ELR (cell line): ENCODE results near the gene PALLD.
"Not testable (repeated sequence)": the region's sequence is repeated elsewhere in the genome, so short reads cannot be mapped to it uniquely, and the experiment has no call there.

Source experiments
- DNase-seq: peaks from one replicate; pipeline ENCODE4 v3.0.0-alpha.2; 2015; ENCODE audit warnings: low read depth

Gene PALLD

DNA sequence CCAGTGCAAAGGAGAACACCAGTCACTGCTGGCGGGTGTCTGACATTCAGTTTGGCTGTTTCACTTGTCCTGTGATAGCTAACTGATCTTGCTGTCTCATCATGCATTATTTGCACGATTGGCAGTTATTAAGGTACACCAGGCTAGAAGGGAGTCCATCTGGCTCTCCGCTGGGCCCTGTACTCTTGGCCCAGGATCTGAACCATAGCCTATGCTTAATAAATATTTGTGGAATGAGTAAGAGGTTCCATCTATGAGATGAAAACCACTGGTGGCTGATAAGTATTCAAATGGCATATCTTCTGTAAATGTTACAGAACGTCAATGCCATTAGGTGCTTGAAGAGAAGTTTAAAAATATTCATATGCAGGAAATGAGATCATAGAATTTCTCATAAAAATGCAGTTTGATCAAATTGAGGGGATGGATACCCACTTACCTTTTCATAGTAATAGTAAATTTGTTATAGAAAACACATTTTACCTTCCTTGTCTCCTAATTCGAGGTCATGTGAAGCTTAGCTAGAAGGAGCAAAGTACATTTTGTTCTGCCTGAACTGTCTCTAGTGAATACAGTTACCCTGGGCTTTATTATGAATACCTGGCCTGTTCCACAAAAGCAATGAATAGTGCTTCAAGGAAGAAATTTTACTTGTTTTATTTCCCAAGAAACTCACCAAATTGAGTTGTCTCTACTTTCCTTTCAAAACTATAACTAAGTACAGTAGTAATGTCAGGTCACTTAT is 299.7 kb downstream of the PALLD start:
- DNase-seq, result peak; percentile 89

DNA sequence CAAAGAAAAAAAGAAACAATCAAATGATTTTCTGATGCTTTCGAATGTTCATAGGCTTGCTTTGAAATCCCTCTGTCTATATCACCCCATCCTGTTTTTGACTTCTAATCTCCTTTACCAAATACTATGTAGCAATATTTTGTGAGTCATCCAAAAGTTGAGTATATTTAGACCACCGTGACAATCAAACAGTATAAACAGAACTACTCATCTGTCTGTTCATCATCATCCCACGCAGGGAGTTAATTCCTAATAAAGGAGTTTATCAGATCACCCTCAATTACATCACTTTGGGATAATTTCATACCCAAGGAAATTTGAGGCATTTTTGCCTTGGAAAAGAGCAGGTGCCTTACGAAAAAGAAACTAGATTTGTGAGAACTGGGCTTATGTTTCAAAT is 300.3 kb downstream of the PALLD start:
- DNase-seq, result peak; percentile 91

GRCh38 chr4:168797738-168798375 is 301.0 kb downstream of the PALLD start:
- no peak for DNase-seq

GRCh38 chr4:168800926-168801325 is 304.1 kb downstream of the PALLD start:
- DNase-seq, result no peak

GRCh38 chr4:168802222-168802621 is 305.4 kb downstream of the PALLD start:
- DNase-seq, result no peak

- DNase-seq, result not testable (repeated sequence)
These were observed 306.2 kb downstream of the PALLD start for GRCh38 chr4:168803052-168803451.

GRCh38 chr4:168803732-168804131 is 306.9 kb downstream of the PALLD start:
- DNase-seq, result peak; percentile 34

GRCh38 chr4:168804146-168804545 is 307.3 kb downstream of the PALLD start:
- DNase-seq, result no peak

- no peak for DNase-seq
These were observed 308.5 kb downstream of the PALLD start for GRCh38 chr4:168805341-168805740.

GRCh38 chr4:168806247-168806646 is 309.4 kb downstream of the PALLD start:
- DNase-seq, result not testable (repeated sequence)

DNA sequence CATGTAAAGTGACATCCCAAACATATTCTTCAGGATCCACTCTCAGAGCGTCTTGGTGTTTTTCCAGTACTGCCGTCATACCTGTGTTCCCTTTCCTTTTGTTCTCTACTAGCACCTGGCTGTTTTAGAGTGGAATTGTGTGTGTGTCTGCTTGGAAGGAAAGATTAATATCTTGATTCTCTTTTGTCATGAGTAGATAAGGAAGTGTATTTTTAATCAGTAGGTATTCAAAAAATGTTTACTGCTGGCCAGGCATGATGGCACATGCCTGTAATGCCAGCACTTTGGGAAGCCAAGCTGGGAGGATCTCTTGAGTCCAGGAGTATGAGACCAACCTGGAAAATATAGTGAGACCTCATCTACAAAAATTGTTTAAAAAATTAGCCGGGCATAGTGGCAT is 314.4 kb downstream of the PALLD start:
- DNase-seq, result no peak

GRCh38 chr4:168811786-168812651 is 315.2 kb downstream of the PALLD start:
- DNase-seq, result peak; percentile 59

DNA sequence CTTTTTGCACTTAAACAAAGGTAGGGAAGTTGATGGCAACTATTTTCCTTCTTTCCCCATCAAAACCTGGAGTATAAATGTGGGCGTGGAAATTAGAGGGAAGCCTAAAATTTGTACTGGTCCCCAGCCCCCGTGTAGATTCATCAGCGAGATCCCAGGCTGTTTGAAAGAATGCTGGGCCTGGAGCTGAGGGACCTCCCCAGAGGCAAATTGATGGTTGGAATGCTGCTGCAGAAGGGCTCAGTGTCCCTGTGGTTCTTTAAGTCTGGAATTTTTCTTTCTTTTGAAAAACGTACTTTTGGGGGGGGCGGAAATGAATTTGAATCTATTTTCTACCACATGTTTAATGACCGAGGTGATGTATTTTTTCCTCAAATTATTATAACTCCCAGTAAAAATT is 316.0 kb downstream of the PALLD start:
- no peak for DNase-seq

DNA sequence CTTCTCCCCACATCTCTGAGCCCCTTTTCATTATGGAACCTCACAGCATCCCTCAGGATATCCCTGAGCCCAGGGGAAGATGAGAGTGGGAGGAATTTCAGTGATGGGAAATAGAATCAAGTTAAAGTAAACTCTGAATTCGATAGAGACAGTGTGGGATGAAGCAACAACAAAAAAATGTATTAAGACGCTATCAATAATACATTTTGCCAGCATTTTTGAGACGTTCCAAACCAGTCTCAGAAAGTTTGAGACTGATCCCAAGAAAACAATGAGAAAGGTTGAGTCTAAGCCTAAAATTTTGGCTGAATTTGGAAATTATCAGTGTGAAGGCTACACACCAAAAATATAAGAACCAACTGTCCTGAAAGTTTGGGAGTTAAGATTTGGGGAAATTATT is 317.0 kb downstream of the PALLD start:
- no peak for DNase-seq

DNA sequence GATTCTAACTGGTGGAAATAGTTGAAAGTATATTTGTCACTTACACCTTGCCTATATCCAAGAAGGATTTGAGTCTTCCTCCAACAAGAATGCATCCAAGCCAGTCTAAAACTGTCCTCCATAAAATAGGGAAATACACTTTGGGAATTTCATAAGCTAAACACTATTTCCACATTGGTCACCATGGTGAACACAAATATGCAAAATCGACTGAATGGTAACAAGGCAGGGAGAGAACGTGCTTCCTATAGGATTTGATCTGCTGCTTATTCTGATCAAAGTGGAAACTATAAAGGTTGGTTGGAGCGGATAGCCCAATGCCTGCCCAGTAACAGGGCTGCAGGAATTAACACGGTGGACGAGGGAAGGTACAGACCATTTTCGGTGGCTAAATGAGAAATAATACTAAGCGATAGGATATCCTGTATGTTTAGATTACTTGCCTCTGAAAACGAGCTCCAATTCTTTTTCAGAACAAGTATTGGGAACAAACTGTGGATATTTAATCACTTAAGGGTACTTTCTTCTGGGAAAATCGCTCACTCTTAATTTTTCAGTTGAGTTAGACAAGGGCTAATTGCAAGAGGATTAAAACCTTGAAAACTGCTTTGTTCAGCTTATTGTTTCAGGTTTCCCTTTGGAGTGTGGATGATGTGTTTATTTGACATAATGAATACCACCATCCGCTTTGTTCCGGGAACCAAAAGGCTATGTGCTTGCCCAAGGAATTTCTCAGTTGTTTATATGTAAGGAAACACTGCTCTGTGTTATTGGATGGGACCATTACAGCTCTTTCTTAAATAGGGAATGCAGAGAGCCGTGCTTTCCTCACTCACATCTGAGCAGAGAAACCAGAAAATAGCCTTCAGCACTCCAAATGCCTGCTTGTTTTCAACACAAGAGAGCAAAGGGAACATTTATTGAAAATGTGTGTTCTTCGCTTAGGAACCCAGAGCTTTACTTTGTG is 318.8 kb downstream of the PALLD start:
- DNase-seq, result peak; percentile 7

DNA sequence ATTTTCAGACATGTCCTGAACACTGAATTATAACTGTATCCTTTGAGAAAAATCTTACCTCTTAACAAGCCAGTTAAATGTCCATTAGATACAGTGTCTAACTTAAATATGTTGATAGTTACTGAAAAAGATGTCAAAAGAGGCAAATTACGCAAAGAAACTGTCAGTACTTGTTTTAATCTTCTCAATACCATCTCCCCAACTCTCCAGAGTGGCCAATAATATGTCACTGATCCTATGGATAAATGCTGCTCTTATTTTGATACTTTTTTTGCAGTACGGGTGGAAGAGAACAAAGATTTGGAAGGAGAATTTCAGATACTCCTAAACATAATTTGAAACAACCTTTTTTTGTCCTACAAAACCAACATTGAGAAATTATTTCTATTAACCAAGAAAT is 320.5 kb downstream of the PALLD start:
- DNase-seq, result no peak

- DNase-seq, result no peak
These were observed 325.6 kb downstream of the PALLD start for GRCh38 chr4:168822481-168822880.

- DNase-seq, result peak; percentile 19
These were observed 329.1 kb downstream of the PALLD start for GRCh38 chr4:168825975-168826374.

- no peak for DNase-seq
These were observed 329.8 kb downstream of the PALLD start for GRCh38 chr4:168826620-168827019.

- peak; percentile 57 for DNase-seq
These were observed 334.1 kb downstream of the PALLD start for GRCh38 chr4:168830777-168831512.

GRCh38 chr4:168831585-168831918 is 334.7 kb downstream of the PALLD start:
- DNase-seq, result peak; percentile 30
